Vagina (tissue), 2 donors: ENCODE measurements around the gene TRIM43B.

Experiments
- POLR2AphosphoS5 ChIP-seq, 2 donors: sonication (generic); formaldehyde crosslinking; IDR thresholded peaks; one replicate each; pipeline ENCODE4 v1.9.0; 2017; ENCODE audit warnings: antibody characterized with exemption in 2 of 2, mild to moderate bottlenecking in 2 of 2, low read depth in 1 of 2; ENCODE audit not compliant: insufficient read depth in 1 of 2
- TF ChIP-seq, protein P1 (sequence below), 3 experiments: fragments of 450-650 bp in 2 of 3; fragments of 200-600 bp in 1 of 3; sonication (generic) in 1 of 3; IDR thresholded peaks; one replicate each; pipeline ENCODE4 v1.5.1; 2017 to 2019; ENCODE audit warnings: antibody characterized with exemption in 3 of 3, mild to moderate bottlenecking in 2 of 3, moderate library complexity in 2 of 3

GRCh38 chr2:95514718-95515117, 30.2 kb upstream of the TRIM43B start:
- no peak for TF ChIP-seq POLR2AphosphoS5 (IDR thresholded peaks at IDR 0.05; ENCODE audit: insufficient read depth in 1 of 2, low read depth in 1 of 2)
- TF ChIP-seq, protein P1, sequence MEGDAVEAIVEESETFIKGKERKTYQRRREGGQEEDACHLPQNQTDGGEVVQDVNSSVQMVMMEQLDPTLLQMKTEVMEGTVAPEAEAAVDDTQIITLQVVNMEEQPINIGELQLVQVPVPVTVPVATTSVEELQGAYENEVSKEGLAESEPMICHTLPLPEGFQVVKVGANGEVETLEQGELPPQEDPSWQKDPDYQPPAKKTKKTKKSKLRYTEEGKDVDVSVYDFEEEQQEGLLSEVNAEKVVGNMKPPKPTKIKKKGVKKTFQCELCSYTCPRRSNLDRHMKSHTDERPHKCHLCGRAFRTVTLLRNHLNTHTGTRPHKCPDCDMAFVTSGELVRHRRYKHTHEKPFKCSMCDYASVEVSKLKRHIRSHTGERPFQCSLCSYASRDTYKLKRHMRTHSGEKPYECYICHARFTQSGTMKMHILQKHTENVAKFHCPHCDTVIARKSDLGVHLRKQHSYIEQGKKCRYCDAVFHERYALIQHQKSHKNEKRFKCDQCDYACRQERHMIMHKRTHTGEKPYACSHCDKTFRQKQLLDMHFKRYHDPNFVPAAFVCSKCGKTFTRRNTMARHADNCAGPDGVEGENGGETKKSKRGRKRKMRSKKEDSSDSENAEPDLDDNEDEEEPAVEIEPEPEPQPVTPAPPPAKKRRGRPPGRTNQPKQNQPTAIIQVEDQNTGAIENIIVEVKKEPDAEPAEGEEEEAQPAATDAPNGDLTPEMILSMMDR (IDR thresholded peaks at IDR 0.05): no peak
